ENCODE data around the gene KMT2B.
A peak's percentile ranks its signal among the peaks of the same experiment; 100 is the strongest.

KMT2B gene

GRCh38 chr19:35775298-35776101, 57.7 kb downstream of the KMT2B start, which contains the start of gene ARHGAP33:
Gene ARHGAP33 (plus strand): TSS chr19:35775564. CDS start chr19:35775659, 95 bp downstream.
- TF ChIP-seq CTCF (IDR thresholded peaks at IDR 0.05; ENCODE audit: low read depth, low read length) = no peak
- peak; percentile 96 for DNase-seq (ENCODE audit: low read depth in 2 of 2)
- peak within 1 kb of the TSS; percentile 68 to 70 for H3K4me3 ChIP-seq (replicated peaks in 1 of 2; ENCODE audit: low read depth in 2 of 2, low read length in 2 of 2)

GRCh38 chr19:35776102-35776788, 58.4 kb downstream of the KMT2B start:
- no peak for TF ChIP-seq CTCF (IDR thresholded peaks at IDR 0.05; ENCODE audit: low read depth, low read length)
- H3K4me3 ChIP-seq (replicated peaks in 1 of 2; ENCODE audit: low read depth in 2 of 2, low read length in 2 of 2) = peak overlapping the region; percentile 68 to 70
- DNase-seq (ENCODE audit: low read depth in 2 of 2) = no peak

GRCh38 chr19:35777086-35777841, 59.5 kb downstream of the KMT2B start:
- H3K4me3 ChIP-seq (replicated peaks in 1 of 2; ENCODE audit: low read depth in 2 of 2, low read length in 2 of 2) = no peak overlapping the region
- no peak for TF ChIP-seq CTCF (IDR thresholded peaks at IDR 0.05; ENCODE audit: low read depth, low read length)
- peak in 1 of 2 donors; percentile 8 for DNase-seq (ENCODE audit: low read depth in 2 of 2)

- H3K4me3 ChIP-seq (replicated peaks in 1 of 2; ENCODE audit: low read depth in 2 of 2, low read length in 2 of 2) = no peak overlapping the region
- no peak for DNase-seq (ENCODE audit: low read depth in 2 of 2)
- TF ChIP-seq CTCF (IDR thresholded peaks at IDR 0.05; ENCODE audit: low read depth, low read length) = no peak
These were observed 60.2 kb downstream of the KMT2B start for GRCh38 chr19:35777961-35778360.

GRCh38 chr19:35779033-35779432, 61.2 kb downstream of the KMT2B start:
- DNase-seq (ENCODE audit: low read depth in 2 of 2) = no peak
- TF ChIP-seq CTCF (IDR thresholded peaks at IDR 0.05; ENCODE audit: low read depth, low read length) = no peak
- H3K4me3 ChIP-seq (replicated peaks in 1 of 2; ENCODE audit: low read depth in 2 of 2, low read length in 2 of 2) = no peak overlapping the region

GRCh38 chr19:35780058-35780457, 62.3 kb downstream of the KMT2B start:
- no peak overlapping the region for H3K4me3 ChIP-seq (replicated peaks in 1 of 2; ENCODE audit: low read depth in 2 of 2, low read length in 2 of 2)
- no peak for DNase-seq (ENCODE audit: low read depth in 2 of 2)
- TF ChIP-seq CTCF (IDR thresholded peaks at IDR 0.05; ENCODE audit: low read depth, low read length) = no peak
